ENCODE measurements around the gene EEF1E1. TPM values are rescaled to one million over a fixed set of nuclear protein-coding genes. Genes with fewer than 3 reads are reported as not detected.

The EEF1E1 gene
- total RNA-seq, 2 donors from 2014 or later = 35.9 to 38.2 TPM

- Mint-ChIP-seq H3K9me3 (no peaks in the 10 kb centered on the region), H3K27ac (no peak overlapping the region), H3K36me3 (peaks cover 35% of the 10 kb centered on the region), H3K4me3 (no peak overlapping the region), H3K27me3 (no peaks in the 10 kb centered on the region), H3K4me1 (ENCODE audit: low read depth in 2 of 2) (peaks cover 21 to 28% of the 10 kb centered on the region in 2 donors)
- ATAC-seq = peak in 1 of 2 donors; percentile 28
- no peak for DNase-seq (ENCODE audit: low spot score)
Measured at GRCh38 chr6:8082954-8083858, 19.1 kb downstream of the EEF1E1 start.

GRCh38 chr6:8082572-8082953 lies 19.8 kb downstream of the EEF1E1 start:
- Mint-ChIP-seq H3K4me3 (no peak overlapping the region), H3K4me1 (ENCODE audit: low read depth in 2 of 2) (peaks cover 23 to 28% of the 10 kb centered on the region in 2 donors), H3K27ac (no peak overlapping the region), H3K9me3 (no peaks in the 10 kb centered on the region), H3K36me3 (peaks cover 29% of the 10 kb centered on the region), H3K27me3 (no peaks in the 10 kb centered on the region)
- no peak for ATAC-seq
- no peak for DNase-seq (ENCODE audit: low spot score)

DNA sequence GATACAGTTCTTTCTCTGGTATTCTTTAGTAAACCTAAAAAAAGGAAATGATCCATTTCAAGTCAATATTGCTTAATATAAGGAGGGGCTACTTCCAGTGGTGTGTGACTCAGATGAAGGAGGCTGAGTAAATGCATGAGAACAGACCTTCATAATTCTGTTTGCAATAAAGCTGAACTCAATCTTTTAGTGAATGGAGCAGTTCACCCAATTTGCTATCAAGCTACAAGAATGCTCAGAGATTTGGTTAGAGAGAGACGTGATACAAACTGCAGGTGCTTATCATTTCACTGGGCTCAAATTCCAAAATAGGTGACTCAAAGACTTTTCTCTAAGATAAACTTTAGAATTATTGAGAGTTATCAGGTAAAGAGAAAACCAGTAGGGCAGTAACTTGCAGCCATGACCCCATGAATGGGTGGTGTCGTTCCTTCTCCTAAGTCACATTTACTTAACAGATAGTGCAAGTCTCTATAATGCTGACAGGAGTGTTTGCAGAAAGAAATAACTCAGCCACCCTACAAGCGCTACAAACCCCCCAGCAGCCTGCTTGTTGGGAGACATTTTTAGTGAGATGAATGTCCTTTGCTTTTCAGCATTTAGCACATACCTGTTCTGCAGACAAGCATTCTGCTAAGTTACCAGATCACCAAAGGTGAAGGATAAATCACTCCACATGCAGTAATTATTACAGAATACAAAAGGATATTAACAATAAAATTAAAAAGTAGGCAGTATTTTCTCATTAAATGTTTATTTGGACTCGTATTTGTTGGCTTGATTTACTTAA lies 21.8 kb downstream of the EEF1E1 start:
- no peaks in the 10 kb centered on the region for H3K9me3 Mint-ChIP-seq
- peaks cover 16% of the 10 kb centered on the region for H3K36me3 Mint-ChIP-seq
- no peak overlapping the region for H3K4me3 Mint-ChIP-seq
- H3K27me3 Mint-ChIP-seq = no peaks in the 10 kb centered on the region
- ATAC-seq (peak; percentile 67 to 73), DNase-seq (ENCODE audit: low spot score) (no peak)
- peak overlapping the region; percentile 15 to 57 for H3K27ac Mint-ChIP-seq
- H3K4me1 Mint-ChIP-seq (ENCODE audit: low read depth in 2 of 2) = peaks cover 13 to 18% of the 10 kb centered on the region in 2 donors

DNA sequence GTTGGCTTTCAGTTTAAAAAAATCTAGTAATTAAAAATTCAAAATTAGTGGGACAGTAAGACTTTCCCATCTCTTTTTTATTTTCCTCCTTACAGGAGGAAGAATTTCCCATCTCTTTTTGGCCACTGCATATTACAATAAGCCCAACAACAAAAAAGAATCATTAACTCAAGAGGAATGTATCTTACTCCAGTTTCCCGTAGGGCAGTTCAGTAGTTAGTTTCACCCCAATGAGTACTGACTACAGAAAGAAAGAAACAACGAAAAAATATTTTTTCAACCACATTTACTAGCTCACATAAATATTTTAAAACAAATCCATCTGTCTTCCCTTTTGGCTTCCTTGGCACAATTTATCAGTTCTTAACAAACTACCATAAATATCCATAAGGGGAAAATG lies 23.2 kb downstream of the EEF1E1 start:
- H3K27ac Mint-ChIP-seq = no peak overlapping the region
- no peak overlapping the region for H3K4me3 Mint-ChIP-seq
- no peaks in the 10 kb centered on the region for H3K9me3 Mint-ChIP-seq
- H3K36me3 Mint-ChIP-seq = peaks cover 16% of the 10 kb centered on the region
- DNase-seq (ENCODE audit: low spot score) = no peak
- peaks cover 13 to 18% of the 10 kb centered on the region in 2 donors for H3K4me1 Mint-ChIP-seq (ENCODE audit: low read depth in 2 of 2)
- no peak for ATAC-seq
- H3K27me3 Mint-ChIP-seq = no peaks in the 10 kb centered on the region

GRCh38 chr6:8077991-8078390 lies 24.4 kb downstream of the EEF1E1 start:
- peaks cover 9 to 10% of the 10 kb centered on the region in 2 donors for H3K4me1 Mint-ChIP-seq (ENCODE audit: low read depth in 2 of 2)
- no peak for ATAC-seq

GRCh38 chr6:8075704-8076103 lies 26.6 kb downstream of the EEF1E1 start:
- Mint-ChIP-seq H3K4me1 (ENCODE audit: low read depth in 2 of 2) (peaks cover 5 to 9% of the 10 kb centered on the region in 2 donors), H3K27ac (no peak overlapping the region), H3K27me3 (no peaks in the 10 kb centered on the region), H3K4me3 (no peak overlapping the region), H3K36me3 (peaks cover 6% of the 10 kb centered on the region), H3K9me3 (no peaks in the 10 kb centered on the region)
- ATAC-seq (no peak), DNase-seq (ENCODE audit: low spot score) (no peak)

More at GRCh38 chr6:8077991-8078390, 24.4 kb downstream of the EEF1E1 start:
- DNase-seq (ENCODE audit: low spot score) = no peak
- H3K36me3 Mint-ChIP-seq = peaks cover 9% of the 10 kb centered on the region
- no peaks in the 10 kb centered on the region for H3K9me3 Mint-ChIP-seq
- H3K27ac Mint-ChIP-seq = no peak overlapping the region
- no peaks in the 10 kb centered on the region for H3K27me3 Mint-ChIP-seq
- no peak overlapping the region for H3K4me3 Mint-ChIP-seq

- ATAC-seq (no peak), DNase-seq (ENCODE audit: low spot score) (no peak)
- Mint-ChIP-seq H3K27me3 (no peaks in the 10 kb centered on the region), H3K4me1 (ENCODE audit: low read depth in 2 of 2) (peaks cover under 1 to 6% of the 10 kb centered on the region in 2 donors), H3K27ac (no peak overlapping the region), H3K4me3 (no peak overlapping the region), H3K36me3 (peaks cover 1% of the 10 kb centered on the region), H3K9me3 (no peaks in the 10 kb centered on the region)
Measured at GRCh38 chr6:8075185-8075584, 27.2 kb downstream of the EEF1E1 start.

DNA sequence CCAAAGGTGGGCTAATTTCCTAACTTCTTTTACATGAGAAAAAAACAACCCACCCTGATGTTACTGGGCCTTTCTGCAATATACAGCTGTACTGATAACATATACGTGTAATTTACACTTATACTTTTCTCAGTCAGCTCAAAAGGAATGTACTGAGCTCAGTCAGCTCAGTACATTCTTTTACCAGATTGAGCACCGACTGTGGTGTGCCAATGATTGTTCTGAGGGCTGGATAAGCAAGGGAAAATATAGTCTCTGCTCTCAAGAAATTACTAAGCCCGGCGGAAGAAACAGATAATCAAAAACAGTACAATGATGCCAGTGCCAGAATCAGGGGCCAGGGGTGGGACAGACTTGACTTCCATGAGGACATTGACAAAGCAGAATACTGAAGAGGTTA lies 28.1 kb downstream of the EEF1E1 start:
- Mint-ChIP-seq H3K9me3 (no peaks in the 10 kb centered on the region), H3K36me3 (no peaks in the 10 kb centered on the region), H3K4me3 (no peak overlapping the region)

GRCh38 chr6:8073758-8074157 lies 28.6 kb downstream of the EEF1E1 start:
- ATAC-seq = no peak

More for the DNA sequence above, 28.1 kb downstream of the EEF1E1 start:
- H3K4me1 Mint-ChIP-seq (ENCODE audit: low read depth in 2 of 2) = peaks cover 0 to 3% of the 10 kb centered on the region in 2 donors
- H3K27ac Mint-ChIP-seq = no peak overlapping the region
- H3K27me3 Mint-ChIP-seq = no peaks in the 10 kb centered on the region
- DNase-seq (ENCODE audit: low spot score) (no peak), ATAC-seq (no peak)

GRCh38 chr6:8070718-8071117 lies 31.6 kb downstream of the EEF1E1 start:
- DNase-seq (ENCODE audit: low spot score) (no peak), ATAC-seq (no peak)
- Mint-ChIP-seq H3K27ac (no peak overlapping the region), H3K9me3 (no peaks in the 10 kb centered on the region), H3K4me3 (no peak overlapping the region), H3K36me3 (no peaks in the 10 kb centered on the region), H3K4me1 (ENCODE audit: low read depth in 2 of 2) (peaks cover 2% of the 10 kb centered on the region in 2 donors), H3K27me3 (peaks cover 0 to 2% of the 10 kb centered on the region in 2 donors)

More at GRCh38 chr6:8073758-8074157, 28.6 kb downstream of the EEF1E1 start:
- Mint-ChIP-seq H3K36me3 (no peaks in the 10 kb centered on the region), H3K27ac (no peak overlapping the region), H3K27me3 (no peaks in the 10 kb centered on the region), H3K9me3 (no peaks in the 10 kb centered on the region), H3K4me3 (no peak overlapping the region), H3K4me1 (ENCODE audit: low read depth in 2 of 2) (peaks cover 0 to 3% of the 10 kb centered on the region in 2 donors)
- DNase-seq (ENCODE audit: low spot score) = no peak

DNA sequence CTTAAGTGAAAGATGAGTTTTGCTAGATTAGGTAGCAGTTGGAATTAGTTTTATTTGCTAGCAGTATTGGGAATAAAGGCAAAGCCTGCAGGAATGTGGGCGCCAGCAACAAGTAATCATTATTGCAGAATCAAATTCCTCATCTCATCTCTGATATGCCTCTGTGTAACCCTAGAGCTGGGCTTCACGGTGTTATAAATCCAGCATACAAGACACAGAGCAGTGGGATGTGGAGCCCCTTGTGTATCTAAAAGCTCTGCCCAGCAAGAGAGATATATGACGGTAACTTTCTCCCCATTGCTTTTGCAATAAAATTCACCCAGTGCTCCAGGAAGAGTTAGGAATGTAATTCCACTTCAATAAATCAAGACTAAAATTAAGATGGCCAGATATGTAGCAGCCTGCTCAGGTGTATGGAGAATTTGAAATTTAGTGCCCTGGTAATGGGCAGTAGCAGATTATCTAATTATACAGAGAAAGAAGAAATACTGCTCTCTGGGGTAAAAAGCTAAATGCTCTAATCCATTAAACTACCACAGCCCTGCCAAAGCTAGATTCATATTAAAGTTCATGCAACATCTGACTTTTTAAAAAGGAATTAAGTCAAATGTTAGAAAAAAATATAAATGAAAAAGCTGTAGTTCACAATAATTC lies 32.6 kb downstream of the EEF1E1 start:
- DNase-seq (ENCODE audit: low spot score) (no peak), ATAC-seq (no peak)
- H3K4me3 Mint-ChIP-seq = no peak overlapping the region
- no peak overlapping the region for H3K27ac Mint-ChIP-seq
- peaks cover 11 to 12% of the 10 kb centered on the region in 2 donors for H3K4me1 Mint-ChIP-seq (ENCODE audit: low read depth in 2 of 2)
- H3K36me3 Mint-ChIP-seq = no peaks in the 10 kb centered on the region
- peaks cover 0 to 2% of the 10 kb centered on the region in 2 donors for H3K27me3 Mint-ChIP-seq
- no peaks in the 10 kb centered on the region for H3K9me3 Mint-ChIP-seq

DNA sequence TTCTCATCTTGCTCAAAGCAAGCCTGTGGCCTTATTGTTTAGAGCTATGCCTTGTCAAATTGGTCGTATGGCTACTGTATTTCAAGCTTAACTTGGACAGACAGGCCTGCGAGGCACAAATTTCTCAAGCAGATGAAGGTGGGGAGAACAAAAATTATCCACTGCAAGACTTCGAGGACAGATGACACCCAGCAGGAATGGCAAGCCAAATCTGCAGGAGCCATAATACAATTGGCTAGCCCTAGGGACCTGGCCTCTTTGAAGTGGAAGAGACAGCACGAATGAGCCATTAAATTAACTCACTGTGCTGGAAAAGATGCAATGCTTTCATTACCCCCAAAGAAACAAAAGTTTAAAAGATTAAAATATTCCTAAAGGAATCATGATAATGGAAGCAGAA lies 33.2 kb downstream of the EEF1E1 start:
- H3K27ac Mint-ChIP-seq = no peak overlapping the region
- H3K27me3 Mint-ChIP-seq = peaks cover 0 to 2% of the 10 kb centered on the region in 2 donors
- H3K9me3 Mint-ChIP-seq = no peaks in the 10 kb centered on the region
- no peak for ATAC-seq
- H3K4me1 Mint-ChIP-seq (ENCODE audit: low read depth in 2 of 2) = peaks cover 11 to 13% of the 10 kb centered on the region in 2 donors
- DNase-seq (ENCODE audit: low spot score) = no peak
- no peaks in the 10 kb centered on the region for H3K36me3 Mint-ChIP-seq
- no peak overlapping the region for H3K4me3 Mint-ChIP-seq

DNA sequence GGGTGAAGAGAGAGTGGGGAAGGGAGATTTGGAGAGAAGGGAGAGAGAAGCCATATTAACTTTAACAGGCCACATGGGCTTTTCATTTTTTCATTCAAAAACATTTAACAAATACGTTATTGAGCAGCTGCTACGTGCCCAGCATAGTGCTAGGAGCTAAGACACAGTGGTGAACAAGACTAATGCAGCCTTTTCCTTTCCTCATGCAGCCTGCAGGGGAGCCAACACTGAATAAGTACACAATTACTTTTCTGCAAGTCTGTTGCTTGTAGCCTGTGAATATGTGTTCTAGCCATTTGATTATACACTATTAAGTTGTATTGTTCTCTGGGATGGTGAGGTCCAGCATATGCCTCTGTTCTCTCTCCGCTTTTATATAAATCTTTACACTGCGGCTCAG lies 36.2 kb downstream of the EEF1E1 start:
- peak overlapping the region; percentile 90 to 92 for H3K27ac Mint-ChIP-seq
- no peaks in the 10 kb centered on the region for H3K9me3 Mint-ChIP-seq
- H3K4me3 Mint-ChIP-seq = peak overlapping the region; percentile 96
- H3K4me1 Mint-ChIP-seq (ENCODE audit: low read depth in 2 of 2) = peaks cover 13 to 14% of the 10 kb centered on the region in 2 donors
- H3K36me3 Mint-ChIP-seq = no peaks in the 10 kb centered on the region
- H3K27me3 Mint-ChIP-seq = peaks cover 0 to 2% of the 10 kb centered on the region in 2 donors
- ATAC-seq = no peak
- no peak for DNase-seq (ENCODE audit: low spot score)

Data from natural killer cell treated with Interleukin-12 subunit alpha and Interleukin-12 subunit beta and Interleukin-15 and Interleukin-18, amount 100 ng/mL, for 72 hours (primary cell).